ENCODE measurements around the gene ALDH16A1. TPM values are rescaled to one million over a fixed set of nuclear protein-coding genes. Genes with fewer than 3 reads are reported as not detected.

The ALDH16A1 gene
- polyA plus RNA-seq, 5 donors: 12.8 to 24.3 (median 14.0) TPM

DNA sequence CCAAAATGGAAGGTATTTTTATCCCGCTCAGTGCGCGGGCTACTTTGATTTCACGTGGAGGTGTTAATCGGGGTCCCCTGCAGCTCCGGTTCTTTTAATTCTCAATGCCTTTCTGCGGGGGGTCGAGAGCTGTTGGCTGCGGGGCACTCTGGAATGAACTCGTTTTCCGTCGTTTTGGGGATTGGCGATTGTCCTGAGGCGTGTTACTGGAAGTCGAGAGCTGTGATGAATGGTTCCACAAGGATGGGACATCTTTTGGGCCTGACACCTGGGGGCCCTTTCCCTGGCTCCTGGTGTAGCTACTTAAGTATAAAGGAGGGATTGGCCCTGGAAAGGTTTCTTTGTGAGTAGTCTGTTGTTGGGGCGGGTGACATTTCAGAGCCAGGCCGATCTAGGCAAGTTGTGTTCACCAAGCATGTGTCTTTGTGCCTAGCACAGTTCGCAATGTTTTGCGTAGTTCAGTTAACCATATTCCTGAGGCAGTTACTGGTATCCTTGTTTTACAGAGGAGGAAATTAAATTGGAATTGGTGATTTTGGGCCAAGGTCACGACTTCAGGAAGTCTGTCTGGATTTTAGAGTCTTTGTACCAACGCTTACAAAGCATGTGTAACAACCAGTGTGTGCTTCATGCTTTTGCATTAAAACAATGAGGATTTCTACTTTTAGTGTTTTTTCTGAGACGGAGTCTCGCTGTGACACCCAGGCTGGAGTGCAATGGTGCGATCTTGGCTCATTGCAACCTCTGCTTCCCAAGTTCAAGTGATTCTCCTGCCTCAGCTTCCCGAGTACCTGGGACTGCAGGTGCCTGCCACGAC, 35.2 kb downstream of the ALDH16A1 start:
- no peak for DNase-seq

DNA sequence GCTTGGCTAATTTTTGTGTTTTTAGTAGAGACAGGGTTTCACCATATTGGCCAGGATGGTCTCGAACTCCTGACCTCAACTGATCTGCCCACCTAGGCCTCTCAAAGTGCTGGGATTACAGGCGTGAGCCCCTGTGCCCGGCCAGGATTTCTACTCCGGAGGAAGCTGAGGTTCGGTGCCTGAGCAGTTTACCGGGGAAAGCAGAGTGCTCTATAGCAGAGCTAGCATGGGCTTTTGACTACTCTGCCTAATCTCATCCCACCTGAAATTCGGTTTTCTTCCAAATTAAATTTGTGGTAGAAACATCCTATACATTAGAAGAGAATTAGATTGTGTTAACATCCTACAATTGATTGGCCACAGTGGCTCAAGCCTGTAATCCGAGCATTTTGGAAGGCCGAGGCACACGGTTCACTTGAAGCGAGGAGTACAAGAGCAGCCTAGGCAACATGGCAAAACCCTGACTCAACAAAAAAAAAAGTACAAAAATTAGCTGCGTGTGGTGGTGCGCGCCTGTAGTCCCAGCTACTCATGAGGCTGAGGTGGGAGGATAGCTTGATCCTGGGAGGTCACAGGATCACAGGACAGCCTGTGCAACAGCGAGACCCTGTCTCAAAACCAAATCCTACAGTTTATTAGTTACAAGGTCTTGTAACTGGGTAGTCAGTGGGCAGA, 36.0 kb downstream of the ALDH16A1 start:
- DNase-seq: no peak

DNA sequence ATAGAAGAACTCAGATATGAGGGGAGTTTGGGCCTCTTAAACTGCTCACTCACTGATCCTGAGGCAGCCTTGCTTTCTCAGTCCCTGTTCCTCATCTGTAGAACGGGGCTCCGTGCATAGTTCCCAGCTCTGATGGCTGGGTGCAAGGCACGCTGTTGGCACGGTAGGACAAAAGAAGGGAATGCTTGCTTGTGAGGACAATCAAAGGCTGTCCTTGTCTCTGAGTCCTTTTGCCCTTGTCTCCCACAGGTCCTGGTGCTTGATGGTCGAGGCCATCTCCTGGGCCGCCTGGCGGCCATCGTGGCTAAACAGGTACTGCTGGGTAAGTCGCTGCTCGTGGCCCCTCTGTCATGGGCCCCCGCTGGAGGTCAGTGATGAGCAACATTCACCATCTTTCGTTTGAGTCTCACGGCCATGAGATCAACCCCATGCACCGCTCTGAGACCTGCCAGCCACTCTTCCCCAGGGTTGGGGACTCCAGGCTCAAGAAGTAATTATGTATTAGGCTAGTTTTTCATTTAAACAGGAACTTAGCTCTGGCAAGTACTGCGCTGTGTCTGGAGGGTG, 36.7 kb downstream of the ALDH16A1 start:
- no peak for DNase-seq

DNA sequence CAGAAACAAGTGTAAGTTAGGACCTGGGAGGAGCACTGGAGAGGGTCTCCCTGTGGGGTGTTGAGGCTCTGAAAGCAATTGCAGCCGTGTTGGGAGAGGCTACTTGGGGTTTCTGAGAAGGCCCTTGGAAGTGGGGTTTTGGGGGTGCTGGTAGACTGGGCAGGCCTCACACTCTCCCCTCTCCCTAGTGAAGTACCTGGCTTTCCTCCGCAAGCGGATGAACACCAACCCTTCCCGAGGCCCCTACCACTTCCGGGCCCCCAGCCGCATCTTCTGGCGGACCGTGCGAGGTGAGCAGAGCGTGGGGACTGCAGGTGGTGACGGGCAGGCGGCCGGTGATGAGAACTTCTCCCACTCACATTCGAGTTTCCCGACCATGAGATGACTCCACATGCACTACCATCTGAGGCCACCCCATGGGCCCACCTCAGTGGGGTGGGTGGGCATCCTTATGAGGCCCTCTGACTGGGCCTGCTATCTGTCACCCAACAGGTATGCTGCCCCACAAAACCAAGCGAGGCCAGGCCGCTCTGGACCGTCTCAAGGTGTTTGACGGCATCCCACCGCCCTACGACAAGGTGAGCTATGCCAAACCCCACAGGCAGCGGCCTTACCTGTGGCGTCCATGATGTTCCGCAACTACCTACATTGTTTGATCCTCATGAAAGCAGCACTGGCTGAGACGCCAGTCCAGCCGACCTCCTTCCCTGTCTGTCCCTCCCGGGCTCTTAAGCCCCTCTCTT, 37.4 kb downstream of the ALDH16A1 start:
- DNase-seq: no peak

DNA sequence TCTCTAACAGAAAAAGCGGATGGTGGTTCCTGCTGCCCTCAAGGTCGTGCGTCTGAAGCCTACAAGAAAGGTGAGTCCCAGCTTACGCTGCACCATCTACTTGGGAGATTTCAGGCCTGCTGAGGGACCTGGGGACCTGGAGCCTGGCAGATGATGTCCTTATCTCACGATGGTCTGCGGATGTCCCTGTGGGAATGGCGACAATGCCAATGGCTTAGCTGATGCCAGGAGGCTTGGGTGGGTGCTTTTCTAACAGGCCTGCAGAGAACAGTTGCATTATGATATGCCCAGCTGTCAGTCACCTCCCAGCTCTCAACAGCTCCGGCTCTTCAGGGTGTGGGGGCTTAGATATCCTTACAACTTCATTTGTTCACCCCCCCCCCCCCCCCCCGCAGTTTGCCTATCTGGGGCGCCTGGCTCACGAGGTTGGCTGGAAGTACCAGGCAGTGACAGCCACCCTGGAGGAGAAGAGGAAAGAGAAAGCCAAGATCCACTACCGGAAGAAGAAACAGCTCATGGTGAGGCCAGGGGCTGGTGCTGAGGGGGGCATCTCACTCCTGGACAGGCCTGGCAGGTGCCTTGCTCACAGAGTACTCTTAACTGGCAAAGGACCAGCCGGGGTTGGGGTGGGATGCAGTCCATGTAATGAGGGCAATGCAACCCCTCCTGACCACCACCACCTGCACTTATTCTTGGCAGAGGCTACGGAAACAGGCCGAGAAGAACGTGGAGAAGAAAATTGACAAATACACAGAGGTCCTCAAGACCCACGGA, 38.2 kb downstream of the ALDH16A1 start:
- DNase-seq: no peak

DNA sequence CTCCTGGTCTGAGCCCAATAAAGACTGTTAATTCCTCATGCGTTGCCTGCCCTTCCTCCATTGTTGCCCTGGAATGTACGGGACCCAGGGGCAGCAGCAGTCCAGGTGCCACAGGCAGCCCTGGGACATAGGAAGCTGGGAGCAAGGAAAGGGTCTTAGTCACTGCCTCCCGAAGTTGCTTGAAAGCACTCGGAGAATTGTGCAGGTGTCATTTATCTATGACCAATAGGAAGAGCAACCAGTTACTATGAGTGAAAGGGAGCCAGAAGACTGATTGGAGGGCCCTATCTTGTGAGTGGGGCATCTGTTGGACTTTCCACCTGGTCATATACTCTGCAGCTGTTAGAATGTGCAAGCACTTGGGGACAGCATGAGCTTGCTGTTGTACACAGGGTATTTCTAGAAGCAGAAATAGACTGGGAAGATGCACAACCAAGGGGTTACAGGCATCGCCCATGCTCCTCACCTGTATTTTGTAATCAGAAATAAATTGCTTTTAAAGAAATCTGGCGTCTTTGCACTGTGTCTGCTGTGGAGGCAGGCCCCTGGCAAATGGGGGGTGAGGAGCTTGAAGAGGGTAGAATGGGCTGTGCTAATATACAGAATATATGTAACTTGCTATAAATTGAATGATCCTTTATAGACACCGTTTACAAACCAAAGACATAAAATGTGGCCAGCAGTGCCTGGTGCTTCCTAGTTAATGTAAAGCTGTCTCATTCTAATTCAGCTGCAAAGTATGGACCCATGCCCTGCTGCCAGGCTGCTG, 39.0 kb downstream of the ALDH16A1 start:
- no peak for DNase-seq

DNA sequence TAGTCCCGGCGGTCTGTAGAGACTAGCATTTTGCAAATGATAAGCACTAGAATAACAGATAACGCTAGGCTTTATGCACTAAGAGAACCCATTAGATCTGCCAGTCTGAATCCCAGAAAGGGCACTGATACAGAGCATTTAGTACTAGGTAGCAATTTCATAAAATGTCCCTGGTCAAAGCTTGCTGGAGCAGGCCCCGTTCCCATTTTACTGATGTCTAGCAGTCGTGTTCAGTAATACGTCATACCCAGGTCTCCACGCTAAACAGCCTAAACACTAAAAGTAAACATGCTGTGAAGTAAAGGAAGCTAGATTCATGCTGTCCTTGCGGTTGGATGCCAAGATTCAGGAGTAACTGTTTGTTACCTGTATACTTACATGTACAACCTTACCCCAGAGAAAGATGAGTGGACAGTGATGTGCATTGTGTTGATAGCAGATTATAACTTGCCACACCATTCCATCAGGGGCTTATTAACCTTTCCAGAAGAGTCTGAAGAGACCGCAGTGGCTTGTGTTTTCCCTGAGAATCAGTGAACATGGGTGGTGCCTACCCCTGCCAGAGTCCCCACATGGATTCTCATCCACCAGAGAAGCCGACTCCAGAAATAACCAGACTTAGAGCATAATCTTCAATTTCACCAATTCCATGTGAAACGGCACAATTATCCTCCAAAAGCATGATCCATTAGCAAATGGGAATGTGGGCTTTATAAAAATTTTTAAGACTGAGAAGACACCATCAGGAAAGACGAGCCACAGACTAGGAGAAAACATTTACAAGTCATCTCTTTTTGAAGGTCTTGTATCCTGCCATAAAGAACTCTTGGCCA, 39.8 kb downstream of the ALDH16A1 start:
- DNase-seq: no peak

DNA sequence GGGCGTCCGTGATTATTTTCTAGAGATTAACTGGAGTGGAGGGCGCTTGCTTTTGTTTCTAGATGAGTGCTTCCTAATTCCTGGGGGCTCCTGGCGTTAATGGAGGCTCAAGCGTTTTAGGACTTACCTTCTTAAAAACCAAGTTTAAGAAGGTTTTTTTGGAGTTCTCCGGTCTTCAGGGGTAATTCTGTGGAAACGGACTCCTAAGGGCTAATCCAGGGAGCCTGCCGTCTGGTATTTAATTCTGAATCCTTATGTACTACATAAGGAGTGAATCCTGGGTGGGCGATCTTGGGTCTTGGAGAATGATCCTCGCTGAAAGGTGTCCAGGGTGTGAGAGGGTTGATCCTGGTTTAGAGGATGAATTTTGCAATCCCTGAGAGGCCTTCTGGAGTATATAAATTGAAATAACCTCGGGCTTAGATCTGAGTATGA, 43.6 kb downstream of the ALDH16A1 start:
- no peak for DNase-seq

DNA sequence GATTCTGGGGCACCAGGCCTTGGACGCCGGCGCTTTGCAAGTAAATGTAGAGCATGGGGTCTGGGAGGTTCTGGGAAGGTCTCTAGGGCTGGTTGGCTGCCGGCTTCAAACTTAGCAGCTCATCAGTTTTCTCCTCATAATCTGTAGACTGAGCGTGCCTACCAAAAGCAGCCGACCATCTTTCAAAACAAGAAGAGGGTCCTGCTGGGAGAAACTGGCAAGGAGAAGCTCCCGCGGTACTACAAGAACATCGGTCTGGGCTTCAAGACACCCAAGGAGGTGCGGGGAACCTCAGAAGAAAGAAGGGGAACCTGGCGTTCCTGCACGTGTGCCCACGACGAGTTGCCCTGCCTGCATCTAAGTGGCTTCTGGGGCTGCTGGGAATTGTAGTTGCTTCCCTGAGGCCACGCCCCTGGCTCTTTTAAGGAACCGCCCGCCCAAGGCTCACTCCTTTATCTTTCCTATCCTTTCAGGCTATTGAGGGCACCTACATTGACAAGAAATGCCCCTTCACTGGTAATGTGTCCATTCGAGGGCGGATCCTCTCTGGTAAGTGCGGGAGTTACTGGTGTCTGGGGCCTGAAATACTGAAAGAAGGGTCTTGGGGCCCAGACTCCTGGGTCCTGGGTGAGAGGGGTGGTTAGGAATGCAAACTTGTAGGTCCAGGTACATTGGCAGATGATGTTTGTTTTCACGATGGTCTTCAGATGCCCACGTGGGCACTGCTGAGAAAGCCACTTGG, 44.2 kb downstream of the ALDH16A1 start:
- no peak for DNase-seq

DNA sequence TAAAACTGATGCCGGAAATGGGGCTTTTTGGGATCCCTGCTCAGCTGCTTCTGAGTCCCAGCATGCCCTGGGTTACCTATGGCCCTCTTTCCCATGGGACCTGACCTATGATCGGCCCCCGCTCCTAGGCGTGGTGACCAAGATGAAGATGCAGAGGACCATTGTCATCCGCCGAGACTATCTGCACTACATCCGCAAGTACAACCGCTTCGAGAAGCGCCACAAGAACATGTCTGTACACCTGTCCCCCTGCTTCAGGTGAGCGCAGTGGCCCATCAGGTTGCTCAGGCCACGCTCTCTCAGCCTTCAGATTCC, 44.7 kb downstream of the ALDH16A1 start:
- no peak for DNase-seq

DNA sequence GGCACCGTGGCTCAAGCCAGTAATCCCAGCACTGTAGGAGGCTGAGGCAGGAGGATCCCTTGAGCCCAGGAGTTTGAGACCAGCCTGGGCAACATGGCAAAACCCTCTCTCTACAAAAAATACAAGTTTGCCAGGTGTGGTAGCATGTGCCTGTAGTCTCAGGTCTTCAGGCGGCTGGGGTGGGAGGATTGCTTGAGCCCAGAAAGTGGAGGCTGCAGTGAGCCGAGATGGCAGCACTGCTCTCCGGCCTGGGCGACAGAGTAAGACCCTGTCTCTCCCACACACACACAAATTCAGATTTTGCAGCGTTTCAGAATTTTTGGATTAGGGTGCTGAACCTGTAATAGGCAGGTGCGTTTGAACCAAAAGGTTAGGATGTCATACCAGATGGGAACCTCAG, 45.5 kb downstream of the ALDH16A1 start:
- no peak for DNase-seq

DNA sequence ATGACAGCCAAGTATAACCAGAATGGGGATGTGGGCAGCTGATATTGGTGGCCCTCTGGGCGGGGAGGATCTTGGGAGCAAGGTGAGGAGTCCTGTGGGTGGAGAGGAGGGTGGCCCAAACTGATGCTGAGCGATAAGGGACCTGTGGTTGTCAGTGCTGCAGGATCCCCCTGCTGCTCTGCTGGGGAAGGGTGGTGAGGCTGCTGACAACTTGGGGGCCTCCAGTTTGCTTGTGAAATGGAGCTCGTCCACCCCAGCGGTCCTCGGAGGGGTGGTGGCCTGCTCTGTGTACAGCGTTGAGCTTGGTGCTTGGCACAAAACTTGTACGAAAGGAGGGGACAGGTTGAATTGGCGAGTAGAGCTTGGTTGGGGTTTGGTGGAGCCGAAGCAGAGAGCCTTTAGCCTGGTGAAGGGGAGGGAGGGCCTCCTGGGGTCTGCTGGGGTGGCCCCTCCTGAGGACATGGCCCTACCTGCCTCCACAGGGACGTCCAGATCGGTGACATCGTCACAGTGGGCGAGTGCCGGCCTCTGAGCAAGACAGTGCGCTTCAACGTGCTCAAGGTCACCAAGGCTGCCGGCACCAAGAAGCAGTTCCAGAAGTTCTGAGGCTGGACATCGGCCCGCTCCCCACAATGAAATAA, 46.1 kb downstream of the ALDH16A1 start:
- DNase-seq: no peak

DNA sequence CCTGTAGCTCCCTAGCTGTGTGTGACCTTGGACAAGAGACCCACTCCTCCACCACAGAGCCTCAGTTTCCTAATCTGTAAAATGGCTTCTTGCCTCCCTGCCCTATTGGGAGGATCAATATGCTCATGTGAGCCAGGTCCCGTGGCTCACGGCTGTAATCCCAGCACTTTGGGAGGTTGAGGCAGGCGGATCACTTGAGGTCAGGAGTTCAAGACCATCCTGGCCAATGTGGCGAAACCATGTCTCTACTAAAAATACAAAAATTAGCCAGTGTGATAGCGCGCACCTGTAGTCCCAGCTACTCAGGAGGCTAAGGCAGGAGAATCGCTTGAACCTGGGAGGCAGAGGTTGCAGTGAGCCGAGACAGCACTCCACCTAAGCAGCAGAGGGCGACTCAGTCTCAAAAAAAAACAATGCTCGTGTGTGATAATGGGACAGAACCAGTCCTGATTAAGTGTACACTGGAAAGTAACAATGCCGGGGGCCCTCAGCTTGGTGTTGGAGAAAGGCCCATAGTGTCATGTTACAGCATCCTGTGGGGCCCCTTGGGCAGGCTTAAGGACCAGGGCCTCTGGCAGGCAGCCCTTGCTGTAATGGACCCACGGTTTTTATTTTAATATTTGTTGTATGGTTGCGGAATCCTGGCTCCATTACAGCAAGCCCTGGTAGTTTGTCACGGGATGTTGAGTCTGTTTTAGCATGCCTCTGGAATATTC, 50.0 kb downstream of the ALDH16A1 start:
- peak; percentile 86 to 90 for DNase-seq

DNA sequence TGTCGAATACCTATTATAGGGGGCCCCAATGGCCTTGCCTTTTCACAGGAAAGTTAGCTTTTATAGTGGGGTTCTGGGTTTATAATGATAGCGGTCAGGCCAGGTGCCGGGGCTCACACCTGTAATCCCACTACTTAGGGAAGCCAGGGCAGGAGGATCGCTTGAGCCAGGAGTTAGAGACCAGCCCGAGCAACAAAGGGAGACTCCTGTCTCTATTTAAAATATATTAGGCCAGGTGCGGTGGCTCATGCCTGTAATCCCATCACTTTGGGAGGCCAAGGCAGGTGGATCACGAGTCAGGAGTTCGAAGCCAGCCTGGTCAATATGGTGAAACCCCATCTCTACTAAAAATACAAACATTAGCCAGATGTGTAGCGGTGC, 50.5 kb downstream of the ALDH16A1 start:
- DNase-seq: no peak

DNA sequence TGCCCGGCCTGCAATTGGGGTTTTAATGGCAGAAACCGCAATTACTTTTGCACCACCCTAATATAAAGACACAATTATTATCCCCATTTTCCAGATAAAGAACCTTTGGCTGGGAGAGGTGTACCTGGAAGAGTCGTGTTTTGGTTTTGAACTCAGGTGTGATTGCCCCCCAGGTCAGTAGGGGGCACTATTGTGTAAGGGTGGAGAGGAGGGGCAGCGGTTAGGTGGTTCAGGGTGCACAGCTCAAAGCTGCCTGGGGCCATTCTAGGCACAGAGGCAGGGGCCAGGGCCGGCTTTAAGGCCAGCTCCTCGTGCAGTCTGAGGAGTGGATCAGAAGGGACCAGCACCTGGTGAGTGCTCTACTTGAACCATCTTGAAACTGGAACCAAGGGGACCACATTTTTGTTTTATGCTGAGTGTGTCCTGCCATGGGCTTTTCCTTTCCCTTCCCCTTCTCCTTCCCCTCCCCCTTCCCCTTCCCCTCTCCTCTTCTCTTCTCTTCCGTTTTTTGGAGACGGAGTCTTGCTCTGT, 53.6 kb downstream of the ALDH16A1 start:
- no peak for DNase-seq

DNA sequence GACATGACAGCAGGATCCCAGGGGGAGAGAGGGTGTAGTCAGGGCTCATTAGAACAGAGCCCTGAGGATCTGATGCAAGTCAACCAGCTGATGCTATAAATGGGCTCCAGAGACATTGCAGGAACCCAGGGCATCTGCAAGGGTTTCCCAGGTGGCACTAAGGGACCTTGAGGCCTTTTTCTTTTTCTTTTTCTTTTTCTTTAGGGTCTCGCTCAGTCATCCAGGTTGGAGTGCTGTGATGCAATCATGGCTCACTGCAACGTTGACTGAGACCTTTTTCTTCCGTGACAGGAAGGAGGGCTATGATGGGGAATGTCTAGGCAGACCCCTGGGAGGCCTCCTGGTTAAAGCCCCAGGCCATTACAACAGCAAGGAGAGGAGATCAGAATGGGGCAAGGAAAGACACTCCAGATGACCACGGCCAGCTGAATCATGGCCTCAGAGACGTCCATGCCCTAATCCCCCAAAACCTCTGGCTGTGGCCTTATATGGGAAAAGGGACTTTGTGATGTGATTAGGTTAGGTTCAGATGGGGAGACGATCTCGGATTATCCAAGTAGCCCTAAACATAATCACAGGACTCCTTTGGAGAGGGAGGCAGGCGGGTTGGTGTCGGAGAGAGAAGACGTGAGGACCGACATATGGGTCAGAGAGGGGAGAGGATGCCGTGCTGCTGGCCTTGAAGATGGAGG, 54.9 kb downstream of the ALDH16A1 start:
- no peak for DNase-seq
